Activated naive CD4-positive, alpha-beta T cell treated with anti-CD3 and anti-CD28 coated beads, Interleukin-2, amount 10 ng/mL, durations not matched to agents 7 days and 5 days (primary cell): ENCODE results near the gene POLA2.
A peak's percentile ranks its signal among the peaks of the same experiment; 100 is the strongest.

Experiments
- CTCF ChIA-PET: fragments of 350-600 bp; sonication (Branson Sonifier 250); formaldehyde crosslinking; loops from one replicate; lab custom pipeline; 2021; ENCODE audit warnings: antibody characterized with exemption; lab: Charles Lee
- DNase-seq: peaks from one replicate; pipeline ENCODE4 v3.0.0-alpha.2; 2020
- H3K27ac Mint-ChIP-seq: one replicate; pipeline ENCODE4 v1.8.0; 2021; ENCODE audit warnings: mild to moderate bottlenecking, moderate library complexity, mixed read lengths
- H3K27me3 Mint-ChIP-seq: one replicate; pipeline ENCODE4 v1.8.0; 2021; ENCODE audit warnings: mild to moderate bottlenecking, mixed read lengths
- H3K36me3 Mint-ChIP-seq: one replicate; pipeline ENCODE4 v1.8.0; 2021; ENCODE audit warnings: mixed read lengths
- H3K4me1 Mint-ChIP-seq: one replicate; pipeline ENCODE4 v1.8.0; 2021; ENCODE audit warnings: mixed read lengths
- H3K4me3 Mint-ChIP-seq: one replicate; pipeline ENCODE4 v1.8.0; 2021; ENCODE audit warnings: mild to moderate bottlenecking, moderate library complexity, mixed read lengths
- H3K9me3 Mint-ChIP-seq: one replicate; pipeline ENCODE4 v1.8.0; 2021; ENCODE audit warnings: mixed read lengths

The POLA2 gene

GRCh38 chr11:65310736-65311135 is 49.0 kb downstream of the POLA2 start:
- peaks cover 5% of the 10 kb centered on the region for H3K4me1 Mint-ChIP-seq
- no peak overlapping the region for H3K27ac Mint-ChIP-seq
- H3K4me3 Mint-ChIP-seq, result no peak overlapping the region
- peaks cover 25% of the 10 kb centered on the region for H3K27me3 Mint-ChIP-seq
- H3K36me3 Mint-ChIP-seq, result peaks cover 1% of the 10 kb centered on the region
- no peak for DNase-seq
- CTCF ChIA-PET, result interaction anchor here (0.9 to 11.0 kb wide), 4 partner anchors 21 to 85 kb away, joined by 3 to 125 read pairs (median 4); partner anchors contain the start of gene DPF2
- no peaks in the 10 kb centered on the region for H3K9me3 Mint-ChIP-seq

DNA sequence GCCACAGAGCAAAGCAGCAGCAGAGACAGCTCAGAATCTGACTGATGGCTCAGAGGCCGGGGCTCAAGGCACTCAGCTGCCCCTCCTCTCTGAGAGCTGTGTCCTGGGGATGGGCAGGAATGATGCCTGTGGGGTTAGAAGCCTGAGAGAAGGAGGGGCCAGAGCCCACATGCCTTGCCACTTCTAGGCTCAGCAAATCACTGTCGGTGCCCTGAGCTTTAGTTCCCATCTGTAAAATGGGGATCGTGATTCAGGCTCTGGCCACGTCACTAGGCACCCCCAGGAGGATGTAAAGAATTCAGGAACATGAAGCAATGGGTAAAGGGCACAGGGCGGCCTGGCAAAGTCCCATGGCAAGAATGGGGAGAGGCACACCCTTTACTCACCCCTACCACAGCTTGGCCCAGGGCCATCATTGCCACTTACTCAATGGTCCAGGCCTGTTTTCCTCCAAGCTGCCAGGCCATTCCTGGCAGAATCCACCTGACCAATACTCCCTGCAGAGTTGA is 49.5 kb downstream of the POLA2 start:
- peaks cover 1% of the 10 kb centered on the region for H3K36me3 Mint-ChIP-seq
- peaks cover 7% of the 10 kb centered on the region for H3K4me1 Mint-ChIP-seq
- CTCF ChIA-PET, result interaction anchor here (0.9 to 11.0 kb wide), 4 partner anchors 21 to 85 kb away, joined by 3 to 125 read pairs (median 4); partner anchors contain the start of gene DPF2
- H3K27ac Mint-ChIP-seq, result no peak overlapping the region
- peaks cover 30% of the 10 kb centered on the region for H3K27me3 Mint-ChIP-seq
- H3K4me3 Mint-ChIP-seq, result no peak overlapping the region
- no peaks in the 10 kb centered on the region for H3K9me3 Mint-ChIP-seq
- no peak for DNase-seq

DNA sequence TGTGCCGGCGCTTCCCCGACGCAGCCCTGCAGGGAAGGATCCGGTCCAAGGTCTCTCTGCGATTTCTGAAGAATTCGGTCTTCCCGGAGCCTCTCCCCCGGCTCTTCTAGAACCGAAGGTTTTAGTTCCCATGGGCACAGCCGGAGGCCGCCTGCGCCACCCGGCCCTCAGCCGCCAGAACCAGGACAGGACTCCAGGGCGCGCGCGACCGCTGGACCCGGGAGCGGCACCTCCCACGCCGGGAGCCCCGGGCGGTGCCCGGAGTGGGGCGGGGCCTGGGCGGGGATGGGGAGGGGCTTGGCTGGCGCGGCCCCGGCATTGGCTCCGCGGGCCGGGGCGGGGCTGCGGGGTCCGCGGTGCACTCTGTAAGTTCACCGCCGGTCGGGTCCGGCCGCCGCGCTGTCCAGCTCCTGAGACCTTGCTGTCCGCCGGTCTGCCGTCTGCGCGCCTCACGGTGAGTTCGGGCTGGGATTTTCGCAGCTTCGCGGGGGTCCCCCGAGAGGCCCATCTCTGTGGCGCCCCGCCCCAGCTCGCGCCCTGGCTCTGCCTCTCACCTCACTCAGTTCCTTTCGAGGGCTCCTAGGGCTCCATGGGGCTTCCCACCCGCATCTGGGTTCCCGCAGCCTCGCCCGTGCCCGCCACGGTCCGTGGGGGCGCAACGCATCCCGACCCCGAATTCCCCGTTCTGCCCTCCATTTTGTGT is 52.9 kb downstream of the POLA2 start, which contains the start of gene CDC42EP2:
CDC42EP2 (plus strand) TSS at position 366 of the 703 bp plus-strand sequence. CDS start 6,033 bp downstream, outside the sequence.
- H3K9me3 Mint-ChIP-seq, result no peaks in the 10 kb centered on the region
- H3K4me3 Mint-ChIP-seq, result peak within 1 kb of the TSS; percentile 70
- H3K27me3 Mint-ChIP-seq, result peaks cover 42% of the 10 kb centered on the region
- DNase-seq, result peak; percentile 84
- no peak within 1 kb of the TSS for H3K27ac Mint-ChIP-seq
- H3K4me1 Mint-ChIP-seq, result peaks cover 7% of the 10 kb centered on the region
- CTCF ChIA-PET, result interaction anchor here (0.7 to 11.0 kb wide), 22 partner anchors 9 to 528 kb away, joined by 3 to 125 read pairs (median 4); partner anchors contain the start of genes ARL2, DPF2 and POLA2
- no peaks in the 10 kb centered on the region for H3K36me3 Mint-ChIP-seq

DNA sequence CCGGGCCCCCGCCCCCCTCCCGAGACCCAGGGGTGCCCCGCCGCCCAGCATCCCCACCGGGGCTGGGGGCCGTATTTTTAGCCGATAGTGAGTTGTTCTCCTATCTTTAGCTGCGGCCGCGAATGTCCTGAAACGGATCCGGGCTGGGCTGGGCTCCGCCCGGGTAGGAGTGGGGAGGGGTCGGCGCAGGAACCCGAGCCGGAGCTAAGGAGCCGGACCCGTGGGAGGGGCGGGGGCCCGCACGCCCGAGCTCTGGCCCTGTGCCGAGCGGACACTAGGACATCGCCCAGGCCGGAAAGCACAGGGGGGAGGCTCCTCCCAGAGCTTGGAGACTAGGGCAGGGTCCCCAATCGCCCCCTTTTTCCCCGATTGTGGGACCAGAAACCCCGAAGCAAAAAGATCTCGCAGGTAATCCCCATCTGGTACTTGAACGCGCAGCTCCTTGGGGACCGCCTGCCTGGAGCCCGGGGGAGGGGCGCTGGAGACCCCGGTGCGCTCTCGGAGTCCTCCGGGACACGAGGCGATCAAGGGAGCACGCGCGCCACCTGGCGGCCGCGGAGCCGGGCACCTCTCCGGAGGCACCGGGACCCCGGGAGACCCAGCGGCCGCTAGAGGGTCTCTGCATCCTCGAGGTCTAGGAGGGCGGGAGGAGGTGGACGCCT is 53.6 kb downstream of the POLA2 start:
- H3K9me3 Mint-ChIP-seq, result no peaks in the 10 kb centered on the region
- H3K36me3 Mint-ChIP-seq, result no peaks in the 10 kb centered on the region
- H3K4me3 Mint-ChIP-seq, result peak overlapping the region; percentile 70
- CTCF ChIA-PET, result interaction anchor here (0.7 to 11.0 kb wide), 26 partner anchors 8 to 529 kb away, joined by 3 to 125 read pairs (median 4); partner anchors contain the start of genes ARL2, DPF2 and POLA2
- peaks cover 42% of the 10 kb centered on the region for H3K27me3 Mint-ChIP-seq
- H3K27ac Mint-ChIP-seq, result no peak overlapping the region
- peaks cover 7% of the 10 kb centered on the region for H3K4me1 Mint-ChIP-seq
- DNase-seq, result peak; percentile 86

DNA sequence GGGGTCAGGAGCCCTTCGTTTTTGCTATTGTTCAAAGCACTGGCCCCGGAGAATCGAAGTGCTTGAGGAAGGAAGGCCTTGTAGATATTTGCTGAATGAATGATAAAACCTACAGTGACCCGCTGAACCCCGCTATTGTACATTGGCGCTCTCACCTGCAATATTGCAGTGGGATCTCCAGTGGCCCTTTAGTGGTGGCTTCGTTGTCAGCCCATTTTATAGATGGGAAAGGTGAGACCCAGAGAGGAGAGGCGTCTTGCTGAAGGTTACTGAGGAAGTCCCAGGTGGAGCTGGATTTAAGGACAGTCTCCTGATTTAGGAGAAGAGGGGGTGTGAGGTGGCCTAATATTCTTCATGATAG is 54.1 kb downstream of the POLA2 start:
- CTCF ChIA-PET, result interaction anchor here (0.7 to 11.0 kb wide), 30 partner anchors 8 to 529 kb away, joined by 3 to 125 read pairs (median 4); partner anchors contain the start of genes ARL2, DPF2 and POLA2
- Mint-ChIP-seq H3K27me3 (peaks cover 42% of the 10 kb centered on the region), H3K9me3 (no peaks in the 10 kb centered on the region), H3K4me1 (peaks cover 7% of the 10 kb centered on the region), H3K36me3 (no peaks in the 10 kb centered on the region), H3K27ac (no peak overlapping the region), H3K4me3 (peak overlapping the region; percentile 65)
- no peak for DNase-seq

DNA sequence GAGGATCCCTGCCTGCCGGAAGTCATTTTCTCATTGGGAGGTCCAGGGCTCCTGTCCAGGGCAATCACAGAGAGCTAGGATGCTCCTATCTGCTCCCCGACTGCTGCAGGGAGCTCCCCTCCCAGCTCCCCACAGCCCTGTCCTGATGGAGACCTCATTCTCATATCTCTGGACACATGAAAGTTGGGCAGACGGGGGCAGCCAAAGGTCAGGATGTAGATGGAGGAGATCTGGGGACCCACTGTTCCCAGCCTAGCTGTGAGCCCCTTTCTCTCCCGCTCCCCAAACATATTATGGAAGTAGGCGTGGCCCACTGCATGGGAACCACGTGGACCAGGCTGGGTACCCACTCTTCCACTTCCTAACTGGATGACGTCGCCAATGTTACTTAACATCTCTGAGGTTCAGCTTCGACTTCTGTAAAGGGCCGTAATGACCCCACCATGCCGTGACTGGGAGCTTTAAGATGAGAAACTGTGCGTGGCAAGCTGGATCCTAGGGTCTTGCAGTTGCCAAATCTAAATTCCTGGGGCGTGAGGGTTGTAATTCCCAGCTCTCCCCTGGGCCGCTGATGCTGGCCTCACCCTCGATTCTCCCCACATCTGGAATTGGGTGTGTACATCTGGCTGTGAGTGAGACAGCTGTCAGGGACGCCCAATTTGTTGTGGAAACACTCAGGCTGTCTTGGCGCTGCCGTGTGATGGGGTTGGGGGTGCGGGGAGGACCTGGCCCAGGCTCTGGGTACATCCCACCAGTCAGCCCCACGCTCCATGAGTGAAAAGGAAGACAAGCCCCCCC is 54.7 kb downstream of the POLA2 start:
- Mint-ChIP-seq H3K36me3 (no peaks in the 10 kb centered on the region), H3K27ac (peak overlapping the region; percentile 33), H3K4me1 (peaks cover 7% of the 10 kb centered on the region), H3K9me3 (no peaks in the 10 kb centered on the region), H3K4me3 (peak overlapping the region; percentile 65), H3K27me3 (peaks cover 42% of the 10 kb centered on the region)
- DNase-seq, result no peak
- CTCF ChIA-PET, result interaction anchor here (0.7 to 11.0 kb wide), 26 partner anchors 9 to 530 kb away, joined by 3 to 125 read pairs (median 4); partner anchors contain the start of genes ARL2 and DPF2

DNA sequence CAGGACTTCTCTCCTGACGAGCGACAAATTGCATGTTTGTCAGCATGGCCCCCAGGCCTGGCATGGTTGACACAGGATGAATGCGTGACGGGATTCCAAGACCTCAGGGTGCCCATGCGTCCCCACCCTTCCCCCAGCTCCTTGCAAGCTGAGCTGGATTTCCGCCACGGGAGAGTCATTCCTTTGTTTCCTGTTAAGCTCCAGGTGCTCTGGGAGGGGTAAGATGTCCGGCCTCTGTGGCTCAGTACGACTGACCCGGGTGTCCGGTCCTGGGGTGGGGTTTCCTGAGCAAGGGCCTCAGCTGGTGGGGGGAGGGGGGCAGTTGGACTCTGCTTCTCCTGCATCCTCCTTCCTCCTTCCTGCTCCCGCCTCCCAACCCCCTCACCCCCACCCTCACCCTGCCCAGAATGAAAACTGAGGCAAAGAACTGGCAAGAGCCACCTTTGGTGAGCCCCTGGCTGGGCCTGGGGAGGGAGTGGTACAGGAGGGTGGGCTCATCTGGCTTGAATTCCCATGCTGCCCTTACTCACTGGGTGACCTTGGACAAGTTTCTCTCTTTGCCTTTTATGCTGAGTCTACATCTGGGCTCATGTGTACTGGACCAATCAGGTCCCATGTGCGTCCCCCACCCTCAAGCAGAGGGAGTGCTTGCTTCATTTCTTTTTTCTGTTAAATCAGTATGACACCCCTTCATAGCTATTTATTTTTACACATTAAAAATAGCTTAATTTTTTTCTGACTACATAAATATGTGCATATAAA is 55.4 kb downstream of the POLA2 start:
- Mint-ChIP-seq H3K4me3 (no peak overlapping the region), H3K9me3 (no peaks in the 10 kb centered on the region), H3K27ac (no peak overlapping the region), H3K36me3 (no peaks in the 10 kb centered on the region), H3K27me3 (peaks cover 42% of the 10 kb centered on the region), H3K4me1 (peaks cover 7% of the 10 kb centered on the region)
- no peak for DNase-seq
- CTCF ChIA-PET, result interaction anchor here (0.9 to 11.0 kb wide), 17 partner anchors 12 to 469 kb away, joined by 3 to 125 read pairs (median 5); partner anchors contain the start of gene DPF2

GRCh38 chr11:65320386-65321075 is 58.8 kb downstream of the POLA2 start:
- peaks cover 4% of the 10 kb centered on the region for H3K4me1 Mint-ChIP-seq
- H3K27ac Mint-ChIP-seq, result no peak overlapping the region
- H3K4me3 Mint-ChIP-seq, result no peak overlapping the region
- peaks cover 24% of the 10 kb centered on the region for H3K27me3 Mint-ChIP-seq
- CTCF ChIA-PET, result interaction anchor here (1.1 to 11.0 kb wide), 2 partner anchors 11 to 56 kb away, joined by 3 to 125 read pairs; partner anchors contain the start of gene DPF2
- DNase-seq, result no peak
- no peaks in the 10 kb centered on the region for H3K36me3 Mint-ChIP-seq
- no peaks in the 10 kb centered on the region for H3K9me3 Mint-ChIP-seq

GRCh38 chr11:65321076-65321475 is 59.3 kb downstream of the POLA2 start:
- Mint-ChIP-seq H3K27me3 (peaks cover 18% of the 10 kb centered on the region), H3K4me1 (no peaks in the 10 kb centered on the region), H3K9me3 (no peaks in the 10 kb centered on the region), H3K27ac (no peak overlapping the region), H3K36me3 (no peaks in the 10 kb centered on the region), H3K4me3 (no peak overlapping the region)
- CTCF ChIA-PET, result interaction anchor here (11.0 kb wide), 1 partner anchor 11 kb away, joined by 125 read pairs; the partner anchor contains the start of gene DPF2
- no peak for DNase-seq

- Mint-ChIP-seq H3K27ac (no peak overlapping the region), H3K27me3 (peaks cover 17% of the 10 kb centered on the region), H3K4me3 (no peak overlapping the region), H3K4me1 (no peaks in the 10 kb centered on the region), H3K9me3 (no peaks in the 10 kb centered on the region), H3K36me3 (no peaks in the 10 kb centered on the region)
- CTCF ChIA-PET, result no interaction called here
- DNase-seq, result no peak
Observed at GRCh38 chr11:65321828-65322485, 60.2 kb downstream of the POLA2 start.

- Mint-ChIP-seq H3K9me3 (no peaks in the 10 kb centered on the region), H3K4me1 (no peaks in the 10 kb centered on the region), H3K4me3 (no peak overlapping the region), H3K36me3 (no peaks in the 10 kb centered on the region), H3K27ac (no peak overlapping the region), H3K27me3 (peaks cover 12% of the 10 kb centered on the region)
- DNase-seq, result no peak
- CTCF ChIA-PET, result interaction anchor here (1.3 to 1.8 kb wide), 2 partner anchors 9 to 97 kb away, joined by 4 read pairs; partner anchors contain the start of gene CDC42EP2
Observed at GRCh38 chr11:65323813-65324212, 62.1 kb downstream of the POLA2 start.

DNA sequence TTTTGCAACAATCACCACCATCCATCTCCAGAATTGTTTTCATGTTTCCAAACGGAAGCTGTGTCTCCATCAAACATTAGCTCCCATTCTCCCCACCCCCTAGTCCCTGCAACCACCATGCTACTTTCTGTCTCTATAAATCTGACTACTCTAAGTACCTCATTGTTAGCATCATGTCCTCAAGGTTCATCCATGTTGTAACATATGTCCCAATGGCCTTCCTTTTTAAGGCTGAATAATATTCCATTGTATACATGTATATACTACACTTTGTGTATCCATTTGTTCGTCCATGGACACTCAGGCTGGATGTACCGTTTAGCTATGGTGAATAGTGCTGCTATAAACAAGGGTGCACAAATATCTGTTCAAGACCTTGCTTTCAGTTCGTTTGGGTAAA is 63.7 kb downstream of the POLA2 start:
- Mint-ChIP-seq H3K27ac (no peak overlapping the region), H3K9me3 (no peaks in the 10 kb centered on the region), H3K4me1 (peaks cover 9% of the 10 kb centered on the region), H3K4me3 (no peak overlapping the region), H3K27me3 (peaks cover 12% of the 10 kb centered on the region), H3K36me3 (no peaks in the 10 kb centered on the region)
- no peak for DNase-seq
- CTCF ChIA-PET, result interaction anchor here (2.4 kb wide), 1 partner anchor 10 kb away, joined by 13 read pairs; no protein-coding TSS in a partner anchor
